Effector memory CD8-positive, alpha-beta T cell (primary cell): Measurements from ENCODE around the gene AP3S2.
A peak's percentile ranks its signal among the peaks of the same experiment; 100 is the strongest.
"Not testable (repeated sequence)": the region's sequence is repeated elsewhere in the genome, so short reads cannot be mapped to it uniquely, and the experiment has no call there.

ENCODE experiments used
- ATAC-seq: fragments of 150-1000 bp; cut with Tn5 transposase; replicated peaks from 2 replicates; pipeline ENCODE4 v1.10.0; 2021; ENCODE audit warnings: mild to moderate bottlenecking, moderate library complexity
- DNase-seq, 3 experiments: peaks; one replicate each; pipeline ENCODE4 v3.0.0; 2021
- H3K27ac Mint-ChIP-seq, 2 donors: one replicate each; pipeline ENCODE4 v1.8.0; 2022; ENCODE audit warnings: mild to moderate bottlenecking in 2 of 2, mixed read lengths in 2 of 2, moderate library complexity in 2 of 2
- H3K27me3 Mint-ChIP-seq, 2 donors: one replicate each; pipeline ENCODE4 v1.8.0; 2022; ENCODE audit warnings: mixed read lengths in 2 of 2
- H3K36me3 Mint-ChIP-seq: one replicate; pipeline ENCODE4 v1.8.0; 2022; ENCODE audit warnings: mild to moderate bottlenecking, moderate library complexity, mixed read lengths; ENCODE audit not compliant: insufficient read depth
- H3K4me1 Mint-ChIP-seq, 2 donors: one replicate each; pipeline ENCODE4 v1.8.0; 2022; ENCODE audit warnings: low read depth in 2 of 2, mixed read lengths in 2 of 2
- H3K4me3 Mint-ChIP-seq, 2 donors: one replicate each; pipeline ENCODE4 v1.8.0; 2022; ENCODE audit warnings: mild to moderate bottlenecking in 2 of 2, mixed read lengths in 2 of 2, moderate library complexity in 2 of 2
- H3K9me3 Mint-ChIP-seq, 2 donors: one replicate each; pipeline ENCODE4 v1.8.0; 2022; ENCODE audit warnings: mixed read lengths in 2 of 2

Gene AP3S2

DNA sequence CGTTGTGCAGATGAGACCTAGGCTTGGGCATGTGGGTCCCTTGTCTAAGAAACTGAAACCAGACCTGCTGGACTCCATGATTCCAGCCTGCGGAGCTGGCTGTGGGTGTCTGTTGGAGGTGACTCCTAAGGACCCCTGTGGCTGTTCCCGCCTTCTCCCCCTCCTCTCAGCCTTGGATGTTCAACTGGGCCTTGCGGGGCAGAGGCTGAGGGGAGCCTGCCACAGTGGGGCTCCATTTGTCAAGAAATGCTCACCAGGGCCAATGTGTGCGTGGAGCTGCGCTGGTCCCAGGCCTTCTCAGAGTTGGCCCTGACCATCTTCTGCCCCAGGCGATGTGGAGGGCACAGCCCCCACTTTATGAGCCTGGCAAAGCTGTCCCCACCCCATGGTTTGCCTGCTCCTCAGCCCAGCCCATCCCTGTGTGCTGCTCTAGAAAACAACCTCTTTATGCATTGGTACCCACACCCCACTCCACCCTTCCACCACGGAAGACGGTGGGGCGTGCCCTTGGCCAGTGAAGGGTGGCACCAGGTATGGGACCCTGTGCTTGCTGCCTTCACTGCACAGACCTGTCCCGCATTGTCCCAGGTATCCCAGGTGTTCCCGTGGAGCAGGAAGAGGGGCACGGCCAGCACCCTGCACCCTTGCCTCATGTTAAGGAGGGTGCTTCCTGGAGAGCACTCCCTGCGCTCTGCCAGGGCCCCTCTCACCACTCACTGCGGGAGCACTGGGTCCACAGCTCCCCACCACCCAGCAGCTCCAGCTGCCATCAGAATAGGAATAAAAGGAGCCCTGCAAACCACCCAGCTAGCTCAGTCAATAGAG is 109.7 kb downstream of the AP3S2 start:
- peaks cover 31 to 38% of the 10 kb centered on the region in 2 donors for H3K27me3 Mint-ChIP-seq
- no peaks in the 10 kb centered on the region for H3K36me3 Mint-ChIP-seq
- no peaks in the 10 kb centered on the region for H3K4me1 Mint-ChIP-seq
- no peak for ATAC-seq
- peaks cover 5 to 7% of the 10 kb centered on the region in 2 donors for H3K9me3 Mint-ChIP-seq
- no peak for DNase-seq
- no peak overlapping the region for H3K27ac Mint-ChIP-seq
- no peak overlapping the region for H3K4me3 Mint-ChIP-seq

DNA sequence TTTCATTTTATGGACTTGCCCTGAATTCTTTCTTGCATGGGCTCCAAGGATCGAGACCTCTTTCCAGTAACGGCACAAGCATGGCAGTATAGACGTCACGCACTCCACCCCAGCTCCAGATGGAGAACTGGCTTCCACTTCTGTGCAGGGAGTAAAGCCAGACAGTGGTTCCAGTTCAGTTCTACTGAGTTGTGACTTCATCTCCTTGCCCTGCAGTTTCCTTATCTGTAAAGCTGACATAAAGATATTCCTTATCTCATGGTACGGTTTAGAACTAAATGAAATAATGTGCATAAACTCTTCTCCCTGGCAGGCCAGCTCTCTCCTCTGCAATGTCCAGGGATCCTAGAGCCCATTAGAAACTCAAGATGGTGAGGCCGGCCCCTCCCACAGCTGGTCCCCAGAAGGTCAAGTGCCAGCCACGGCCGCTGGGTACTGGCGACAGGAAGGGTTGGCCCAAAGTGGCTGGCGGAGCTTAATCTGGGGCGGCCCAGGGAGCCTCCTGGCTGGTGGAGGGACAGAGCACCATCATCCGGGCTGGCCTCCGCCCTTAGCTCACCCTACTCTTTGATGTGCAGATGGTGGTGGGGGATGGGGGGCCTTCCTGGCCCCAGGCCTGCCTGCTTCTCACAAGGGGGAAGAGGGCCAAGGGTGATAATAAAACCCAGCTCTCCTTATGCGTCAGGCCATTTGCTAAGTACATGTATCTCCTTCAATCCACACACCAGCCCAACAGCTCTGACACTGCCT is 110.5 kb downstream of the AP3S2 start:
- H3K27me3 Mint-ChIP-seq, result peaks cover 35 to 36% of the 10 kb centered on the region in 2 donors
- H3K4me3 Mint-ChIP-seq, result no peak overlapping the region
- no peak for DNase-seq
- H3K4me1 Mint-ChIP-seq, result no peaks in the 10 kb centered on the region
- no peak for ATAC-seq
- H3K27ac Mint-ChIP-seq, result no peak overlapping the region
- peaks cover 4% of the 10 kb centered on the region in 2 donors for H3K9me3 Mint-ChIP-seq
- H3K36me3 Mint-ChIP-seq, result no peaks in the 10 kb centered on the region

DNA sequence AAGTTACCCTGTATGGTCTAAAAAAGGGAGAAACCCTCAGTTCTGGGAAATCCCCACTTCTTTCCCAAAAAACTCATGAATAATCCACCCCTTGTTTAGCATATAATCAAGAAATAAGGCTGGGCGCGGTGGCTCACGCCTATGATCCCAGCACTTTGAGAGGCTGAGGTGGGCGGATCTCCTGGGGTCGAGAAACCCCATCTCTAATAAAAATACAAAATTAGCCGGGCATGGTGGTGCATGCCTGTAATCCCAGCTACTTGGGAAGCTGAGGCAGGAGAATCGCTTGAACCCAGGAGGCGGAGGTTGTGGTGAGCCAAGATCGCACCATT is 111.2 kb downstream of the AP3S2 start:
- not testable (repeated sequence) for H3K4me3 Mint-ChIP-seq, ATAC-seq, H3K4me1 Mint-ChIP-seq, H3K36me3 Mint-ChIP-seq, H3K27ac Mint-ChIP-seq, DNase-seq, H3K9me3 Mint-ChIP-seq
- peaks cover 36 to 37% of the 10 kb centered on the region in 2 donors for H3K27me3 Mint-ChIP-seq

DNA sequence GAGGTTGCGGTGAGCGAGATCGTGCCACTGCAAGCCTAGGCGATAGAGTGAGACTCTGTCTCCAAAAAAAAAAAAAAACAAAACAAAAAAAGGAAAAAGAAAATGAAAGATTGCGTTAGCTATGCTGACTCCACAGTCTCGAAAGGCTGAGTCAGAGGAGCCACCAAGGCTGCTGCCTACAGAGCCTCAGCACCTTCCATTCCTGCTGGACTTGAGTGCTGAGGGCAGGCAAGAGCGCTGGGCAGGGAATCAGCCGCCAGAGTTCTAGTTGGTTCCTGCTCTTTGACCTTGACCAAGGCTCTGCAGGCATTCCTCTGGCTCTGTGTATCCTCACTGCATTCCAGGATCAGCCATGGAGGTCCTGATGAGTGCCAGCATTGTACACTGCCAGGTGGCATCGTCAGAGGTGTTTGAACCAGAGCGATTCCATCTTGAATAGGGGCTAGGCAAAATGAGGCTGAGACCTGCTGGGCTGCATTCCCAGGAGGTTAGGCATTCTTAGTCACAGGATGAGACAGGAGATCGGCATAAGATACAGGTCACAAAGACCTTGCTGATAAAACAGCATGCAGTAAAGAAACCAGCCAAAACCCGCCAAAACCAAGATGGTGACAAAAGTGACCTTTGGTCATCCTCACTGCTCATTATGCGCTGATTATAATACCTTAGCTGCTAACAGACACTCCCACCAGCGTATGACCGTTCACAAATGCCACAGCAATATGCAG is 111.7 kb downstream of the AP3S2 start:
- Mint-ChIP-seq H3K4me3 (no peak overlapping the region), H3K9me3 (no peaks in the 10 kb centered on the region), H3K4me1 (no peaks in the 10 kb centered on the region), H3K27me3 (peaks cover 37 to 41% of the 10 kb centered on the region in 2 donors), H3K27ac (no peak overlapping the region), H3K36me3 (peaks cover 3% of the 10 kb centered on the region)
- peak; percentile 36 for ATAC-seq
- DNase-seq, result no peak

DNA sequence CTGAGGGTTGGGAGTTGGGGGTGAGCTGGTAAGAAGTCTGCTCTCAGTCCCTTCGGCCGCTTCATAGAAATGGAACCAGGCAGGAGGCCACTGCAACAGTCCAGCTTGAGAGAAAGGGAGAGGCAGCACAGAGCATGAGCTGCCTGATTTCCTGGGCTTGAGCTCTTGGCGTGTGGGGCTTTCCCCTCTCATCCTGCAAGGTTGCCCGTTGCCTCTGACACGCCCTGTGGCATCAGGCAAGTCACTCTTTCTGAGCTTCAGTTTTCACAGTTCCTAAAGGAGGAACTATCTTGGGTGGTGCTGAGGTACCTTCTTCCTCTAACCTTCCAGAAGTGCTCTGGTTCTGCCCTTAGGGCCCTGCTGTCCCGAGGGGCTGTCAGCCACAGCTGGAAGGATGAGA is 112.7 kb downstream of the AP3S2 start:
- Mint-ChIP-seq H3K4me1 (no peaks in the 10 kb centered on the region), H3K27ac (no peak overlapping the region), H3K4me3 (no peak overlapping the region), H3K27me3 (peaks cover 37 to 43% of the 10 kb centered on the region in 2 donors), H3K36me3 (peaks cover 5% of the 10 kb centered on the region), H3K9me3 (no peaks in the 10 kb centered on the region)
- ATAC-seq, result peak; percentile 32
- DNase-seq, result no peak

DNA sequence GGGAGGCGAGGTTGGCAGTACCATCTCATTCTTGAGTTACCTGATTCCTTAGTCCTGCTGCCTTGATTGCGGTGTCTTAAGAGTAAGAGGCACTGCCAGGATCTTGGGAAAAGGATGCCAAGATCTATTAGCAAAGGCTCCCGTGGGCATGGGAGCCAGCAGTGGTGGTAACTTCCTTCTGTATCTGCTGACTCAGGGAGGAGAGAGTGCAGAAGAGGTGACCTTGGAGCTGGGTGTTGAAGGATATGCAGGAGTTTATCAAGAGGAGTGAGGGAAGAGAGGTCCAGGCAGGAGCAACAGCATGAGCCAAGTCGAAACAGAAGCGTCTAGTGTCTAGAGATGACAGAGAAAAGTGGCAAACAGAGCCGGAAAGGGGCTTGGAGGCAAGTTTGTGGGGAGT is 113.2 kb downstream of the AP3S2 start:
- no peaks in the 10 kb centered on the region for H3K4me1 Mint-ChIP-seq
- H3K36me3 Mint-ChIP-seq, result peaks cover 5% of the 10 kb centered on the region
- H3K27me3 Mint-ChIP-seq, result peaks cover 33 to 43% of the 10 kb centered on the region in 2 donors
- DNase-seq, result no peak
- H3K4me3 Mint-ChIP-seq, result no peak overlapping the region
- no peak overlapping the region for H3K27ac Mint-ChIP-seq
- no peak for ATAC-seq
- H3K9me3 Mint-ChIP-seq, result no peaks in the 10 kb centered on the region
